GM12875 (cell line): ENCODE measurements around the gene UGT1A5.
"Not testable (repeated sequence)": the region's sequence is repeated elsewhere in the genome, so short reads cannot be mapped to it uniquely, and the experiment has no call there.

Source experiments
- H3K4me3 ChIP-seq: one replicate; pipeline ENCODE4 v1.5.1; 2011; ENCODE audit warnings: low read depth, low read length, control low read depth
- TF ChIP-seq, protein P1 (sequence below): IDR thresholded peaks from 2 replicates; pipeline ENCODE4 v1.5.1; 2011; ENCODE audit warnings: low read depth, mild to moderate bottlenecking, control low read depth, inconsistent platforms, low read length, moderate library complexity, borderline replicate concordance; ENCODE audit not compliant: insufficient read depth

Gene UGT1A5

GRCh38 chr2:233693963-233694362 is 18.7 kb upstream of the UGT1A5 start:
- H3K4me3 ChIP-seq: no peak overlapping the region
- TF ChIP-seq, protein P1, sequence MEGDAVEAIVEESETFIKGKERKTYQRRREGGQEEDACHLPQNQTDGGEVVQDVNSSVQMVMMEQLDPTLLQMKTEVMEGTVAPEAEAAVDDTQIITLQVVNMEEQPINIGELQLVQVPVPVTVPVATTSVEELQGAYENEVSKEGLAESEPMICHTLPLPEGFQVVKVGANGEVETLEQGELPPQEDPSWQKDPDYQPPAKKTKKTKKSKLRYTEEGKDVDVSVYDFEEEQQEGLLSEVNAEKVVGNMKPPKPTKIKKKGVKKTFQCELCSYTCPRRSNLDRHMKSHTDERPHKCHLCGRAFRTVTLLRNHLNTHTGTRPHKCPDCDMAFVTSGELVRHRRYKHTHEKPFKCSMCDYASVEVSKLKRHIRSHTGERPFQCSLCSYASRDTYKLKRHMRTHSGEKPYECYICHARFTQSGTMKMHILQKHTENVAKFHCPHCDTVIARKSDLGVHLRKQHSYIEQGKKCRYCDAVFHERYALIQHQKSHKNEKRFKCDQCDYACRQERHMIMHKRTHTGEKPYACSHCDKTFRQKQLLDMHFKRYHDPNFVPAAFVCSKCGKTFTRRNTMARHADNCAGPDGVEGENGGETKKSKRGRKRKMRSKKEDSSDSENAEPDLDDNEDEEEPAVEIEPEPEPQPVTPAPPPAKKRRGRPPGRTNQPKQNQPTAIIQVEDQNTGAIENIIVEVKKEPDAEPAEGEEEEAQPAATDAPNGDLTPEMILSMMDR: no peak

DNA sequence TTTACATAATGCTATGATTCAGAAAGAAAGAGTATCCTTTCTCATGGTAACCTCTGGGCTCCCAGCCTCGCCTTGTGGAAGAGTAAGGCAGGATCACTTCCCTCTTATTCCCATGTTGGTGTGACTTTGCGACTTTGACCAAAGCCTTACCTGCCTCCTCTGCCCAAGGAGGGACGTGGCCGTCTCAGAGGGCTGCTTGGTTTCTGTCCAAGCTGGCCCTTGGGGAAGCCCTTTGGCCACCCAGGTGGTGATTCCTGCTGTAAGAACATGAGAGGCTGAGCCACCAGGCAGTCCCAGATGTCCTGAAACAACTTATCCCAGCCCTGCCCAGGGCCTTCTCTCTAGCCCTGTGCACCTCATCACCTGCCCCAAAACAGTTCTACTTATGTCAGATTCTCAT is 14.0 kb upstream of the UGT1A5 start:
- TF ChIP-seq, protein P1: no peak
- no peak overlapping the region for H3K4me3 ChIP-seq

DNA sequence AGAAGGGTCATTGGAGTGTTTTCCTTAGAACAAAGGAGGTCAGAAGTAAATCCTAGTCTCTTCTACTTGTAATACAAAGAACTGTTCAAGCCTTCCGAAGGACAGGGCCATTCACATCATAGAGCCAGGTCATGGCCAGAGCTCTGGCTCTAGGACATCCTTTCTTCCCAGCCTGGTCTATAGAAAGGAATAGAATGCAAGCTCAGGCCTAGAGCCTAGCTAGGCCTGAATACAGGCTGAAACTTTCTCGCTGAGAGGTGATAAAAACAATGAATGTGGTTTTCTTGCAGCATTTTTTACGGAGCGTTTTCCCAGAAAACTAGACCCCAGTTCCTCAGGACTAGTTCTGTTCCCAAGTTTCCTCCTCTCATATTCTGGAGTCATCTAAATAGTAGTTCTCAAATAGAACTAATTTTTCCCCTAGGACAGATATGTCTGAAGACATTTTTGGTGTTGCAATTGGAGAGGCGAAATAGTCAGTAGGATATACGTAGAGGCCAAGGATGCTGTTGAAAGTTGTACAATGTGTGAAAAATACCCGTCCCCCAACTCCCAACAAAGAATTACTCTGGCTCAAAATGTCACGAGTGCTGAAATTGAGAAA is 13.2 kb upstream of the UGT1A5 start:
- TF ChIP-seq, protein P1: no peak
- no peak overlapping the region for H3K4me3 ChIP-seq

DNA sequence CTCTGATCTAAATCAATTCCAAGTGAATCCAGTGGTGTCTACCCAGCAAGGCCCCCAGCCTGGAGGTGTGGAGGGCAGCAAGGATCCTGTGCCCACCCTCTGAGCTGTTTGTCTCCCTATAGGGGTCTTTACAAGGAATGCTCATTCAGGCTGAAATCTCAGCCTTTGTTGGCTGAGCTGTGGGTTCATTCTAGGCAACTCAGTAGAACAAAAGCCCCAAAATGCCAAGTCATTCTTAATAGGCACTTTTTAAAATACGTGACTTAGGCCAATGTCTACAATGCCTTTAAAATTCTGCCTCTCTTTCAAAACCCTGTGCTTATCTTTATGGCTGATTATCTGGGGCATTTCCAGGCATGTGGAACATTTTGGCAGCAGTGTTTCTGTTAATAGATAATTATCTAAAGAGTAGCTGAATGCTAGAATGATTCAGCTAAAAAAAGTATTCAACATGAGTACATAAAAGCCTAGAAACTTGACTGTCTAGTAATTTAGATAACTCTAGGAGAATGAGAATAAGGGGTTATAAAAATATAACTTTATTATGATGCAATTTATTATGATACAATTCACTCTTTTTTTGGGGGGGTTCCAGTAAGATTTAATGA is 12.6 kb upstream of the UGT1A5 start:
- TF ChIP-seq, protein P1: no peak
- no peak overlapping the region for H3K4me3 ChIP-seq

DNA sequence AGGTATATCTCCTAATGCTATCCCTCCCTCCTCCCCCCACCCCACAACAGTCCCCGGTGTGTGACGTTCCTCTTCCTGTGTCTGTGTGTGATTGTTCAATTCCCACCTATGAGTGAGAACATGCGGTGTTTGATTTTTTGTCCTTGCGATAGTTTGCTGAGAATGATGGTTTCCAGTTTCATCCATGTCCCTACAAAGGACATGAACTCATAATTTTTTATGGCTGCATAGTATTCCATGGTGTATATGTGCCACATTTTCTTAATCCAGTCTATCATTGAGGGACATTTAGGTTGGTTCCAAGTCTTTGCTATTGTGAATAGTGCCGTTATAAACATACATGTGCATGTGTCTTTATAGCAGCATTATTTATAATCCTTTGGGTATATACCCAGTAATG is 11.9 kb upstream of the UGT1A5 start:
- H3K4me3 ChIP-seq: not testable (repeated sequence)

DNA sequence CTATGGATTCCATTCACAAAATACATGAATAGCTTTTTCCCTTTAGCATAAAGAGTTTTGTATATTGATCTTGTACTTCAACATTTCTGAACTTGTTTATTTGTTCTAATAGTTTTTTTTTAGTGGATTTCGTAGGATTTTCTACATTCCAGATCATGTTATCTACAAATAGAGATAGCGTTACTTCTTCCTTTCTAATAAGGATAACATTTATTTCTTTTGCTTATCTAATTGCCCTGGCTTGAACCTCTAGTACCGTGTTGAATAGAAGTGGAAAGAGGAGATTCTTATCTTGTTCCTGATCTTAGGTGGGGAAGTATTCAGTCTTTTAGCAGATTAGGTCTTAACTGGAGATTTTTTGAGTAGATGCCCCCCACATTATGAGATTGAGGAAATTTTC is 10.5 kb upstream of the UGT1A5 start:
- no peak overlapping the region for H3K4me3 ChIP-seq
- TF ChIP-seq, protein P1: no peak

- H3K4me3 ChIP-seq: no peak overlapping the region
- TF ChIP-seq, protein P1: no peak
These were observed 6.7 kb upstream of the UGT1A5 start for GRCh38 chr2:233705911-233706506.

DNA sequence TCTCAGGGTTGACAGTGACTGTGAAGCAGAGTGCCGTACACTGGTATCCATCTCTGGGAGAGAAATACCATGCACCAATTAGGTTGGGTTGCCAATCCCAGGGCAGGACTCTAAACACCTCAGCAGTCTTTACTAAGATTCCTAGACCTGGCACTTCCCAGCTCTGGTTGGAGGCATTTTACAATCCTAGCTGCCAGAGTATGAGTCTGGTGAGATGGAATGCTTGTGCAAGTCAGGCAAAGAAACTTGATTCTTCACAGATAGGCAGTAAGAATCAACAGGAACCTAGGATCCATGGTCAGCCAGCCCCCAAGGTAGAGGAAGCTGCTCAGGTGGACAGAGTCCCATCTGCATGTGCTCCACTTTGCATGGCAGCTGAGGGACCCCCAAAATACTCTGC is 6.0 kb upstream of the UGT1A5 start:
- no peak overlapping the region for H3K4me3 ChIP-seq
- TF ChIP-seq, protein P1: no peak
